Keratinocyte (primary cell): ENCODE measurements around the gene TRPM3.

Experiments
- EZH2 ChIP-seq: IDR thresholded peaks from one replicate; pipeline ENCODE4 v1.6.1; 2012; ENCODE audit warnings: inconsistent platforms, mild to moderate bottlenecking, low read length, moderate library complexity
- TF ChIP-seq, protein P1 (sequence below), 3 experiments: IDR thresholded peaks in 1 of 3; conservative IDR thresholded peaks in 1 of 3; optimal IDR thresholded peaks in 1 of 3; 2 replicates in 2 of 3; 3 replicates in 1 of 3; pipeline versions ENCODE3 to v1.5.1; 2011; ENCODE audit warnings: low read length in 3 of 3, mild to moderate bottlenecking in 3 of 3, moderate library complexity in 2 of 3, control low read depth in 1 of 3, inconsistent platforms in 1 of 3; ENCODE audit not compliant: insufficient read depth in 2 of 3; ENCODE audit errors: extremely low read depth in 1 of 3

DNA sequence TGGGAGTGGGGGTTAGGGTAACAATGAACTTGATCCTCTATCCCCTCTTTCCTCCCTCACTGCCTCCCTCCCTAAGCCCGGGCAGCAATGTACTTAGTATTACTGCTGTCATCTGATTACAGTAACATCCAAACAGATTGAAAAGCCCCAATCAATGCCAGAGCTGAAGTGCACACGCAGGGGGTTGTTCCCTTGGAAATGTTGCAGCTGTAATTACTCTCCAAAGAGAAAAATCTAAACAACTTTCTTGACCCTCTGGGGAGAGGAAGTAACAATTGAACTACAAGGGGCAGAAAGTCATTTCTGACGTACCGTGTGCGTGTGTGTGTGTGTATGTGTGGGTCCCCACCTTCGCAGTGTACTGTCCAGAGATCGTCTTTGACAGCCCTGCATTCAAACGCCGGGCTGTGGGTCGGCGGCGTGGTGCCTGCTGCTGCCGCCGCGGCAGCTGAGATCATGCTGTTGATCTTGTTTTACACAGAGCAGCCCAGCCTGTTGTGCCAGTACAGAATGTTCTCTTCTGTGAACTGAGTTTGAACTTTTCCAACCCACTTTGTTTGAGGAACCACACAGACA, 640.9 kb downstream of the TRPM3 start:
- TF ChIP-seq, protein P1, sequence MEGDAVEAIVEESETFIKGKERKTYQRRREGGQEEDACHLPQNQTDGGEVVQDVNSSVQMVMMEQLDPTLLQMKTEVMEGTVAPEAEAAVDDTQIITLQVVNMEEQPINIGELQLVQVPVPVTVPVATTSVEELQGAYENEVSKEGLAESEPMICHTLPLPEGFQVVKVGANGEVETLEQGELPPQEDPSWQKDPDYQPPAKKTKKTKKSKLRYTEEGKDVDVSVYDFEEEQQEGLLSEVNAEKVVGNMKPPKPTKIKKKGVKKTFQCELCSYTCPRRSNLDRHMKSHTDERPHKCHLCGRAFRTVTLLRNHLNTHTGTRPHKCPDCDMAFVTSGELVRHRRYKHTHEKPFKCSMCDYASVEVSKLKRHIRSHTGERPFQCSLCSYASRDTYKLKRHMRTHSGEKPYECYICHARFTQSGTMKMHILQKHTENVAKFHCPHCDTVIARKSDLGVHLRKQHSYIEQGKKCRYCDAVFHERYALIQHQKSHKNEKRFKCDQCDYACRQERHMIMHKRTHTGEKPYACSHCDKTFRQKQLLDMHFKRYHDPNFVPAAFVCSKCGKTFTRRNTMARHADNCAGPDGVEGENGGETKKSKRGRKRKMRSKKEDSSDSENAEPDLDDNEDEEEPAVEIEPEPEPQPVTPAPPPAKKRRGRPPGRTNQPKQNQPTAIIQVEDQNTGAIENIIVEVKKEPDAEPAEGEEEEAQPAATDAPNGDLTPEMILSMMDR (optimal IDR thresholded peaks at IDR 0.05 in 1 of 3, IDR thresholded peaks at IDR 0.05 in 1 of 3, conservative IDR thresholded peaks at IDR 0.05 in 1 of 3; ENCODE audit: extremely low read depth in 1 of 3, insufficient read depth in 2 of 3, low read length in 3 of 3) = no peak
- TF ChIP-seq EZH2 = no peak
